ENCODE measurements around the gene SLIT3. TPM values are rescaled to one million over a fixed set of nuclear protein-coding genes. Genes with fewer than 3 reads are reported as not detected.

Gene SLIT3
- total RNA-seq, 1 experiment from 2014 or later, result 0.10 TPM

DNA sequence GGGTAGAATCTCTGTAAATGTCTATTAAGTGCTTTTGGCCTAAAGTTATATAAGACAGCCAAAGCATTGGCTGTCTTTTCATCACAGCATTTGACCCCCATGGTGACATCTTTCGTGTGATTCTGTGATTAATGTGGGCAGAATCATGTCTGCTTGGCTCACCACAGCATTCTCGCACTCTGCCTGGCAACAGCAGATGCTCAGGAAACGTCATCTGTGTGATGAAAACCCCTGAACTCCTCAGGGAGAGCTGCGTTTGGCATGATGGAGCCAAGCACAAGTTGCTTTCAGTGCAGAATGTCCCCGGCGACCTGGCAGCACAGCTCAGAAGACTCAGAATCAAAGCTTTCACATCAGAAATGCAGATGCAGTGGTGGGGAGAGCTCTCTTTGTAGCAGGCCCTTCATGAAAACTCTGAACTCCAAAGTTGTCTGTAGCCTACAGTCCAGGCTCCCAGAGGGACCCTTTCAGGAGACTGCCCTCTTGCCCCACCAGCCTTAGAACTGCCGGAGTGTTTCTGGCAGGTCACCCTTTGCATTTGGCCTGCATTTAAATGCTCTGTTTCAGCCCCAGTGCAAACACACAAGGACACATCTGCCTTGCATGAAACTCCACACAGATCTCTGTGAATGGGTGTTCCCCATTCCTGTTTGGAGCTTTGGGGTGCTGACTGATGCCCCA, 566.2 kb downstream of the SLIT3 start:
- Histone ChIP-seq H3K9ac (ENCODE audit: low read length) (no peak overlapping the region), H3K4me3 (replicated peaks in 1 of 2; ENCODE audit: low read depth in 1 of 2, low read length in 2 of 2) (no peak overlapping the region), H3K4me1 (ENCODE audit: control insufficient read depth in 1 of 2, insufficient read depth in 2 of 2, low read length in 2 of 2) (no peaks in the 10 kb centered on the region), H3K79me2 (ENCODE audit: insufficient read depth, low read length) (no peaks in the 10 kb centered on the region), H2AFZ (ENCODE audit: low read depth, low read length, poor library complexity, severe bottlenecking) (no peak overlapping the region), H3K27me3 (ENCODE audit: insufficient read depth, low read length) (peaks cover 47% of the 10 kb centered on the region), H3K4me2 (ENCODE audit: low read length) (no peak overlapping the region), H3K9me3 (ENCODE audit: control insufficient read depth in 1 of 2, insufficient read depth in 1 of 2, low read depth in 1 of 2, low read length in 2 of 2) (no peaks in the 10 kb centered on the region), H3K36me3 (ENCODE audit: control insufficient read depth in 1 of 2, insufficient read depth in 2 of 2, low read length in 2 of 2) (no peaks in the 10 kb centered on the region), H3K9me2 (ENCODE audit: insufficient read depth) (no peaks in the 10 kb centered on the region), H4K20me1 (ENCODE audit: insufficient read depth) (no peaks in the 10 kb centered on the region), H3K27ac (ENCODE audit: low read depth, low read length) (no peak overlapping the region)
- DNase-seq (ENCODE audit: low read depth, low spot score) (no peak), ATAC-seq (no peak)
- ChIA-PET POLR2A (no interaction called here), RAD21 (ENCODE audit: low non-redundant PET in 1 of 2, low total read pairs in 2 of 2, uncharacterized antibody in 2 of 2, unreplicated experiment in 2 of 2) (no interaction called here), CTCF (no interaction called here)
- no TSS peak for BruUV-seq (replicated peaks)
- TF ChIP-seq POLR2AphosphoS5 (IDR thresholded peaks at IDR 0.05; ENCODE audit: low read depth, low read length) (no peak), JUND (IDR thresholded peaks at IDR 0.05) (no peak), POLR2A (IDR thresholded peaks at IDR 0.05; ENCODE audit: borderline replicate concordance, extremely low read depth, insufficient read depth, insufficient read length) (no peak), EZH2phosphoT487 (IDR thresholded peaks at IDR 0.05; ENCODE audit: borderline replicate concordance) (no peak), ZFX (IDR thresholded peaks at IDR 0.05) (no peak), RAD21 (IDR thresholded peaks at IDR 0.05; ENCODE audit: low read depth) (no peak), CBX3 (IDR thresholded peaks at IDR 0.05; ENCODE audit: low read depth) (no peak), EGR1 (IDR thresholded peaks at IDR 0.05; ENCODE audit: low read depth) (no peak), YY1 (IDR thresholded peaks at IDR 0.05; ENCODE audit: extremely low read depth, insufficient replicate concordance, low read depth, low read length) (no peak), EZH2 (IDR thresholded peaks at IDR 0.05) (no peak), SP1 (IDR thresholded peaks at IDR 0.05; ENCODE audit: low read depth) (no peak)
- TF ChIP-seq, protein P1, sequence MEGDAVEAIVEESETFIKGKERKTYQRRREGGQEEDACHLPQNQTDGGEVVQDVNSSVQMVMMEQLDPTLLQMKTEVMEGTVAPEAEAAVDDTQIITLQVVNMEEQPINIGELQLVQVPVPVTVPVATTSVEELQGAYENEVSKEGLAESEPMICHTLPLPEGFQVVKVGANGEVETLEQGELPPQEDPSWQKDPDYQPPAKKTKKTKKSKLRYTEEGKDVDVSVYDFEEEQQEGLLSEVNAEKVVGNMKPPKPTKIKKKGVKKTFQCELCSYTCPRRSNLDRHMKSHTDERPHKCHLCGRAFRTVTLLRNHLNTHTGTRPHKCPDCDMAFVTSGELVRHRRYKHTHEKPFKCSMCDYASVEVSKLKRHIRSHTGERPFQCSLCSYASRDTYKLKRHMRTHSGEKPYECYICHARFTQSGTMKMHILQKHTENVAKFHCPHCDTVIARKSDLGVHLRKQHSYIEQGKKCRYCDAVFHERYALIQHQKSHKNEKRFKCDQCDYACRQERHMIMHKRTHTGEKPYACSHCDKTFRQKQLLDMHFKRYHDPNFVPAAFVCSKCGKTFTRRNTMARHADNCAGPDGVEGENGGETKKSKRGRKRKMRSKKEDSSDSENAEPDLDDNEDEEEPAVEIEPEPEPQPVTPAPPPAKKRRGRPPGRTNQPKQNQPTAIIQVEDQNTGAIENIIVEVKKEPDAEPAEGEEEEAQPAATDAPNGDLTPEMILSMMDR (IDR thresholded peaks at IDR 0.05 in 2 of 3, conservative IDR thresholded peaks at IDR 0.05 in 1 of 3; ENCODE audit: borderline replicate concordance in 1 of 3, insufficient read depth in 1 of 3, low read depth in 2 of 3, low read length in 2 of 3), result no peak
- TF ChIP-seq, protein P2, sequence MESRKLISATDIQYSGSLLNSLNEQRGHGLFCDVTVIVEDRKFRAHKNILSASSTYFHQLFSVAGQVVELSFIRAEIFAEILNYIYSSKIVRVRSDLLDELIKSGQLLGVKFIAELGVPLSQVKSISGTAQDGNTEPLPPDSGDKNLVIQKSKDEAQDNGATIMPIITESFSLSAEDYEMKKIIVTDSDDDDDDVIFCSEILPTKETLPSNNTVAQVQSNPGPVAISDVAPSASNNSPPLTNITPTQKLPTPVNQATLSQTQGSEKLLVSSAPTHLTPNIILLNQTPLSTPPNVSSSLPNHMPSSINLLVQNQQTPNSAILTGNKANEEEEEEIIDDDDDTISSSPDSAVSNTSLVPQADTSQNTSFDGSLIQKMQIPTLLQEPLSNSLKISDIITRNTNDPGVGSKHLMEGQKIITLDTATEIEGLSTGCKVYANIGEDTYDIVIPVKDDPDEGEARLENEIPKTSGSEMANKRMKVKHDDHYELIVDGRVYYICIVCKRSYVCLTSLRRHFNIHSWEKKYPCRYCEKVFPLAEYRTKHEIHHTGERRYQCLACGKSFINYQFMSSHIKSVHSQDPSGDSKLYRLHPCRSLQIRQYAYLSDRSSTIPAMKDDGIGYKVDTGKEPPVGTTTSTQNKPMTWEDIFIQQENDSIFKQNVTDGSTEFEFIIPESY (IDR thresholded peaks at IDR 0.05; ENCODE audit: extremely low read depth, insufficient replicate concordance, low read length), result no peak
- intact Hi-C loops (cut with micrococcal nuclease), result no loop called here

All from HCT116 (cell line).